ENCODE results near the gene RPL22.

RPL22 gene

GRCh38 chr1:6151291-6151822 is 48.0 kb downstream of the RPL22 start:
- DNase-seq: no peak

- DNase-seq: no peak
These were observed 49.1 kb downstream of the RPL22 start for GRCh38 chr1:6150006-6150938.

- DNase-seq: no peak
These were observed 49.8 kb downstream of the RPL22 start for GRCh38 chr1:6149597-6149996.

GRCh38 chr1:6148497-6149241 is 50.7 kb downstream of the RPL22 start:
- peak; percentile 91 for DNase-seq

- DNase-seq: no peak
These were observed 53.5 kb downstream of the RPL22 start for GRCh38 chr1:6145864-6146410.

GRCh38 chr1:6145396-6145750 is 54.0 kb downstream of the RPL22 start:
- no peak for DNase-seq

GRCh38 chr1:6144647-6145395 is 54.6 kb downstream of the RPL22 start:
- peak; percentile 21 for DNase-seq

- DNase-seq: no peak
These were observed 55.2 kb downstream of the RPL22 start for GRCh38 chr1:6144175-6144574.

GRCh38 chr1:6143395-6143794 is 56.0 kb downstream of the RPL22 start:
- peak; percentile 41 for DNase-seq

GRCh38 chr1:6142734-6143133 is 56.7 kb downstream of the RPL22 start:
- DNase-seq: no peak

GRCh38 chr1:6142036-6142621 is 57.3 kb downstream of the RPL22 start:
- no peak for DNase-seq

- peak; percentile 64 for DNase-seq
These were observed 57.8 kb downstream of the RPL22 start for GRCh38 chr1:6141592-6141991.

GRCh38 chr1:6140413-6140812 is 59.0 kb downstream of the RPL22 start:
- no peak for DNase-seq

- no peak for DNase-seq
These were observed 61.6 kb downstream of the RPL22 start for GRCh38 chr1:6137758-6138157.

- DNase-seq: no peak
These were observed 62.7 kb downstream of the RPL22 start for GRCh38 chr1:6136516-6137220.

All from DMS53 (cell line).